NCI-H2081 (cell line): ENCODE data around the gene ZNF276.
"Not testable (repeated sequence)": the region's sequence is repeated elsewhere in the genome, so short reads cannot be mapped to it uniquely, and the experiment has no call there.

ENCODE experiments used
- DNase-seq, 2 experiments: peaks; one replicate each; lab custom pipeline; 2025; lab: John Stamatoyannopoulos, UW

Gene ZNF276

DNA sequence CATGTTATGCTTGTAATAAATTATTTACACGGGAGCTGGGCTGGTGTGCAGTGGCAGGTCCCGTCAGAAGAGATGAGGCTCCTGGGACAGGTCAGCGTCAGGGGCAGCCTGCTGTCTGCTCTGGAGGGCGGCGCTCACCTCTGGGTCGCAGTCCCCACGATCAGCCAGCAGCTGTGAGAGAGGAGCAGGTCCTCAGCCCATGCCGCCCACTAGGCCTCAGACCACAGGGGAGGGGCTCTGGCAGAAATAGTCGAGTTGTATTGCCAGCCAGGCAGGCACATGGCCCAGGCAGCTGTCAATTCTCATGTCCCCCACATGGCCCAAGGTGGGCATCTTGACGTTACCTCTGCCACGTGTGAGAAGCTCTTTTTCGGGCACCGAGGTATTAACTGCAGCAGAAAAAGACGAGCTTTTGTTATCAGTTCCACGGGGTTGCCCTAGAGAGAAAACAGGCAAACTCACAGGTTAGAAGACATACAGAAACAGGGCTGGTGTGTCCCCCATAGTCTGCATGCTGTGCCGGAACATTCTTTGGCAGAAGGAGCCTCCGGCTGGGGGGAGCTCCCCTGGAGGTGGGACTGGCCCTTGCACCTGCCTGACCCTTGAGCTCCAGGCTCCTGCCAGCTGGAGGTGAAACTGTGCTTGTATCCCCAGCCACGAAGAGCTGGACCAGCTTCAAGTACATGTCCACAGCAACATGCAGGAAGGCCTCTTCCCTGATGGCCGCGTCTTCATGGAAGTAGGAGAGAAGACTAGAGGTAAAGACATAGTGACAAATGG lies 17.4 kb downstream of the ZNF276 start:
- DNase-seq: no peak

DNA sequence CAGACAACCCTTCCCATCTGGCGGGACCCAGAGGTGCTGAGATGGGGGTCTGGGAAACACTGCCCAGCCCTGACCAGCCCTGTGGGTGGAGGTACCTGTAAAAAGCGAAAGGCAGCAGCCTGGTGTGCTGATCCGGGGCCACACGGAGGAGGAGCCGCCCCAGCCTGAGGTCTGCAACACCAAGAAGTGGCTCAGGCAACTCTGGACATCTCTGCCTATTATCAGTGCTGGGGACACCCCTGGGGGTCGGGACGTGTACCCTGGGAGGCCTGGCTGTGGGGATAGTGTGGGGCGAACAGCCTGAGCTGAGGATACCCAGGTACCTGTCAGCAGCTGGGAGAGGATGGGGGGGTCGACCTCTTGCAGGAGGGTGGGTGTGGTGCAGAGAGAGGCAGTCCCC lies 18.0 kb downstream of the ZNF276 start:
- DNase-seq: no peak

DNA sequence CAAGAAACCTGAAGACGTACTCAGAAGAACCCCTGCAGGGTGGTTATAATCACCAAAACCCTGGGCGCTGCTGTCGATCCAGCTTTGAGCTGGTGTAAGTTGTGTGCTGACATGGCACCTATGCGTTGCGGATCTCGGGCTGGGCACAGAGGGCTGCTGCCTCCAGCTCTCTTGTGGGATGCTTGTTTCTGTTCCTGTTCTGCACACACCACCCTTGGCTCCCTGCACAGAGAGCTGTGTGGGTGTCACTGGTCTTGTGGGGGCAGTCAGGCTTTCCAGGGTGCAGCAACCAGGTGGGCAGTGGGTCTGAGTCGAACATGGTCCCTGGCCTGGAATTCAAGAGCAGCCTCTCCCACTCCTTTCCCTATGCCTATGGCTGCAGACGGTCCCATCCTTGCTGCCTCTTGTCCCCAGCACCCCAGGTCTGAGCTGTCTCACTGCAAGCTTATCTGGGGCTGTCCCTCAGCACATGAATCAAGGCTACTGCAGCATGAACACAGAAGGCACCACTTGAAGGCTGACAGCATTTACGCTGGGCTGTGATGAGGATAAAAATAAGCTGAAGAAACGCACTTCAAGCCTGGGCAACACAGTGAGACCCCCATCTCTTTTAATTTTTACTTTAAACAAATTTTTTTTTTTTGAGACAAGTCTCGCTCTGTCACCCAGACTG lies 20.1 kb downstream of the ZNF276 start:
- no peak for DNase-seq

DNA sequence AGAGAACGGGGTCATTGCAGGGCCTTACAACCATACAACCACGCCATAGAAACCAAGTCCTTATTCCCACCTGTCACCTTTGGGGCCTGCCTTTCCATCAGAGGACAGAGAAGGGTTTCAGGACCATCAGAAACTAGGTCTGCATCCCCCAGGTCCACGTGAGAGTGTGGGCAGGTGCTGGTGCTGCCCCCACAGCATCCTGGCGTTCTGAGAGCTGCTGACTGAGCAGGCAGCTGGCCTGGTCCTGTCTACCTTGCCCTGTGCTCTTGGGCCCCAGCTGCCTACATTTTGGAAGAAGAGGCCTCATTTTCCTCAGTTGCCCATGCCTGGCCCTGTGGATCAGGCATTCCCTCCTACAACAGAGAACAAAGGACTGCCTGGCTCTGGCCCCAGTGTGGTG lies 21.6 kb downstream of the ZNF276 start:
- no peak for DNase-seq

DNA sequence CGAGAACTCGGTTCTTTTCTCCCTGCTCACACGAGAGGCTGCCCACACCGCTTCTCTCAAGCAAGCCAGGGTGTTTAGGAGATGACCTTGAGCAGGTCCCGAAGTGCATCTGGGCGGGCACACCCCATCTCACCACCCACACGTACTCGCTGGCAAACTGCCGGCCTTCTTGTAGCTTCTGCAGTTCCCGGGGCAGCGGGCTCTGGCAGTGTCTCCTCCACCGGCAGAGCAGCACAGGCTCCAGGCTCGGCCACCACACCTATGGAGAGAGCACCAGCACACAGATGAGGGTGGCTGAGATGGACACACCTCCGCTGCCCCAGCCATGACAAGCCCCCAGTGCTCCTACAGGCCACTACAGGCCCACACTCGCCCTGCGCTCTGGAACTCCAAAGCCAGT lies 23.5 kb downstream of the ZNF276 start:
- DNase-seq: no peak

DNA sequence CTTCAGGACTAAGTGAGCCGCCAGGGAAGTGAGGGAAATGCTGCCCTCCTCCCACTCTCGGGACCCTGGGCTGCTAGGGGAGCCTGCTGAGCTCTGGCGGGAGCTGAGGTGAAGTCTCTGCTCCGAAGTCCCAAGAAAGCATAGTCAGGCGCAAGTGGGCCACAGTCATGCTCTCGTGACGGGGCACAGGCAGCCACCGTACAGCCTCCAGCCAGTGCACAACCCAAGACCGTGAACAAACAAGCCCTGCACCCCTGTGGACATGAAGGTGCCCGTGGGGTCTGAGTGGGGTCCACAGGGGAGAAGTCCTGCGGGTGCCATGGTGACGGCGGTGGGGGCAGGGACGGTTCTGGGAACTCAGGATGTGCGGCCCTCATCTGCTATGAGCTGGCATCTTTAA lies 24.7 kb downstream of the ZNF276 start:
- DNase-seq: no peak

DNA sequence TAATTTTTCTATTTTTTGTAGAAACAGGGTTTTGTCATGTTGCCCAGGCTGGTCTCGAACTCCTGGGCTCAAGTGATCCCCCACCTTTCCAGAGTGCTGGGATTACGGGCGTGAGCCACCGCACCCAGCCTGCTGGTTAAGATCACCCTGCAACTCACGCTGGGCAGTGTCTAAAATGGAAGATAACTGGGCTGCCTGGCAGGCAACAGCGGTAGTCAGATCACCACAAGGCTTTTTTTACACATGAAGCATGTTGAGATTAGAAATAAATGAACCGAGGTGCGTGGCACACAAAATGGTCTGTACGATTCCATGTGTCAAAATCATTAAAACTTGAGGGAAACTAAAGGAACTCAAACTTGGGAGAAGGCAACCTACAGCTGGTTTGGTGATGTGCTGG lies 26.7 kb downstream of the ZNF276 start:
- no peak for DNase-seq

DNA sequence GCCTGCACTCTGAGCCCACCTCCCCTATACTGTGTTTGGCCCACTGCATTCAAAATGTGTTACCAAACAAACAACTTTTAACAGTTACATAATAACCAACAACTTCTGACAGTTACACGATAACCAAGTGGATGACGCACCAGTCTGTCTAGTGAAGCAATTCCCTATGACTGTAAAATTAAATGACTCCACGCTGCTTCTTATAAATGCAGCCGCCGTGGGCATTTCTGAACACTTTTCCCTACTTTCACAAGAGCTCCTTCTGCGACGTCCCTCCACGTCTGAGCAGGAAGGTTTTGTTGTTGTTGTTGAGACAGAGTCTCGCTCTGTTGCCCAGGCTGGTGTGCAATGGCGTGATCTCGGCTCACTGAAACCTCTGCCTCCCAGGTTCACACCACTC lies 27.6 kb downstream of the ZNF276 start:
- DNase-seq: no peak

DNA sequence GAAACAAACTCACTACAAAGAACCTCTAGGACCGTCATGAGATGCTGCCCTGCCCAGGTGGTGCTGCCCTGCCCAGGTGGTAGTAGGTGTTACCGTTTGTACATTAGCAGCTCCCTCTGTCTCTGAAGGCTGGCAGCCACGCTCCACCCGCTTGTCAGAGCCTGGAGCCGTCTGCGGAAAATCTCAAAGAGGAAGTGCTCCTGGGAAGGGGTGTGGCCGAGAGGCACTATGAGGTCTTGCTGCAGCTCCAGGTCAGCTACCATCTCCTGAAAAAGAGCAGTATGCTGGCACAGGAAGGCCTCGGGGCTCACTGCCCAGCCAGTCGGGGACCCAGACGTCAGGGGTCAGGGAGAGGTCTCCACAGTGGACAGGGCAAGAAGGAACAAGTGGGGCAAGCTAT lies 28.3 kb downstream of the ZNF276 start:
- no peak for DNase-seq

DNA sequence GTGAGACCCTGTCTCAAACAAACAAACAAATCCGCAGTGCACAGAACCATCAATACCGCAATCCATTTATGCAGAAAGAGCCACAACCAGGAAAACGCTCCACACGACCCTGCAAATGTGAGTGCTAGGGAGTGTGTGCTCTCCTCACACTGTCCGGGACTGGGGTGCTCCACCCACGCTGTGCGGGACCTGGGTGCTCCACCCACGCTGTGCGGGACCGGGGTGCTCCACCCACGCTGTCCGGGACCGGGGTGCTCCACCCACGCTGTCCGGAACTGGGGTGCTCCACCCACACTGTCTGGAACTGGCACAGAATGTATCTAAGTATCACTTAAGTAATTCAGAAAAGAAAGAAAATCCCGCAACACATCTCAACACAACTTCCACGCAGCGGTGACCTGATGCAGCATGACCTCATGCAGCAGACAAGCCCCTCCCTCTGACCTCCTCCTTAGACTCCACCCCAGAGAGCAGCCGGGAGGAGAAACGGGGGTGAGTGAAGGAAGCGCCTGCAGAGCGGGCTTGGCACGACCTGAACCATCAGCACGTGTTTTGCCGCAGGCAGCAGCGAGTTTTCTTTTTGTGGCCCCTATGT lies 38.5 kb downstream of the ZNF276 start:
- DNase-seq: no peak

DNA sequence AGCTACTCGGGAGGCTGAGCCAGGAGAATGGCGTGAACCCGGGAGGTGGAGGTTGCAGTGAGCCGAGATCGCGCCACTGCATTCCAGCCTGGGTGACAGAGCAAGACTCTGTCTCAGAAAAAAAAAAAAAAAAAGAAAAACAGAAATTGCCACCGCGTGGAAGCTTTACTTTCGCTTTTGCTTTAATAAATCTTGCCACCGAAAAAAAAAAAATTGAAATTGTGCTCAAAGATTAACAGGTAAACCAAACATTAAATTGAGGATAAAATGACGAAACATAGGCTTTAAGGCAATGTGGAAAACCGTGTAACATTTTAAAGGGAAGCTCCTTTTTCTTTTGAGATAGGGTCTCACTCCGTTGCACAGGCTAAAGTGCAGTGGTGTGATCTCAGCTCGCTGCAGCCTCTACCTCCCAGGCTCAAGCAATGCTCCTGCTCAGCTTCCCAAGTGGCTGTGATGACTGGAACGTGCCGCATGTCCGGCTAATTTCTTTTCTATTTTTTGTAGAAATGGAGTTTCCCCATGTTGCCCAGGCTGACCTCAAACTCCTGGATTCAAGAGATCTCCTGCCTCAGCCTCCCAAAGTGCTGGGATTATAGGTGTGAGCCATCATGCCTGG lies 40.1 kb downstream of the ZNF276 start:
- DNase-seq: no peak

DNA sequence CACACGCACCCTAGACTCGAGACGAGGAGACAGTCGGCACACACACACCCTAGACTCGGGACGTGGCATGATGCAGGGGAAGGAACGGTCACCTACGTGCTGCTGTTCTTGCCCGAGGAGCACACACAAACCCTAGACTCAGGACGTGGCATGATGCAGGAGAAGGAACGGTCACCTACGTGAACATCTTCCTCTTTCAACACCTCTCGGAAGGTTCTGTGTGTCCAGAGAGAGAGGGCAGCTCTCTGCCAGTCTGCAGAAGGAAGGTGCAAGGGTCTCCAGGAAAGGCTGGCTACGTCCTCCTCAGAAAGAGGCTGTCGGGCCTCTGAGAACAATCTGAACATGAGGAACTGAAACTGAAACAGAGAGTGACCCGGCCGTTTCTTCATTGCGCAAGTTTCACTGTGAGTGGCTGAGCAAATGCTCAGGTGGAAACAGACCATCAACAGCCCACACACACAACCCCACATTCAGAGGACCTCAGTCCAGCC lies 43.4 kb downstream of the ZNF276 start:
- no peak for DNase-seq

DNA sequence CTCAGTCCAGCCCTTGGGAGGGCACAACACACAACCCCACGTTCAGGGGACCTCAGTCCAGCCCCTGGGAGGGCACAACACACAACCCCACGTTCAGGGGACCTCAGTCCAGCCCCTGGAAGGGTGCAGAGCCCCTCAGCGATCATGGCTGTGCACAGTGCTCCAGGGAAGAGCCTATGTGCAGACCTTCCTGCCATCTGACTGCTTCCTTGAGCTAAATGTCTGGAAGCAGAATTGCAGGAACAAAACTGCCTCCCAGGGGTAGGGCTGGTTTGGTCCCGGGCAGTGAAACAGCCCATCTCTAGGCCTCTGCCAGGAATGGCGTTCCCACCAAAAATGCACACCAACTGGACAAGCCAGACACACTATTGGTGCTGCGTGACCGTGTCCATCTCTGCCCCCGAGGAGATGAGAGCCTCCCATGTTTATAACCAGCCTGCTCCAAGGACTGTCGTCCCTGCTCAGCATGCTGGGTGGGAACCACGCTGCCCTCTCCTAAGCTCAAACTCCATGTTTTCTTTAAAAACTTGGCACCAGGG lies 44.0 kb downstream of the ZNF276 start:
- no peak for DNase-seq

DNA sequence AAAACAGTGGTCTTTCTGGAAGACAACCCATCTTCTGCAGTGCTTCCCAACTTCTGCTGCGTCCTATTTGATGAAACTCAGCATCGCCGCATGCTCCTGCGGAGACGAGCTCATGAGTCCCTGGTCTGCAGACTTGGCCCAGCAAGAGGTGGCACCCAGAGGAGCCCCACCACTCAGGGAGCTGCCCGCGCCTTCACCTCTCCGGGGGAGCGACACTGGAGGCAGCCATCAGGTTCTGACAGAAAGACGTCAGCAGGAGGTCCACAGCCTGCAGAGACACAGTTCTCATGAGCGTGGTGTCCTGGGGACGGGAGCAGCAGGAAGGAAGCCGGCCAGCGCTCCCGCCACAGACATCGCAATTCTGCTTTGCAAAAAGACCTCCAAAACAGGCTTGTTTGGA lies 49.0 kb downstream of the ZNF276 start:
- no peak for DNase-seq

DNA sequence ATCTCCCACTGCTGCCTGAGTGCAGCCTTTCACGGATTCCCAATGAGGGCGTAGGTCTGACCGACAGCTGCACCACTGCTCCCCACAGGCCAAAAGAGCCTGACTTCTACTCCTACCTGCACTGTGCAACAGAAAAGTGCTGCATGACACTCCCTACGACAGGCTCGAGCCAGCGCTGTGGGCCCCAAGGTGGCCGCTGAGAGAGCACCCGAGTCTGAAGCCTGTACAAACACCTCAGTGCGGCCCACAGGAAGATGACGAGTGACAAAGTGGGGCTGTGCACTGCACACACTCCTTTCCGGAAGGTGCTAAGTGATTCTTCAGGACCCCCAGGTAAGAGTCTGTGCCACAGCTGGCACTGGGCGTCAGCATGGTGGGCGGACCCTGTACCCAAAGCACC lies 53.9 kb downstream of the ZNF276 start:
- DNase-seq: no peak

DNA sequence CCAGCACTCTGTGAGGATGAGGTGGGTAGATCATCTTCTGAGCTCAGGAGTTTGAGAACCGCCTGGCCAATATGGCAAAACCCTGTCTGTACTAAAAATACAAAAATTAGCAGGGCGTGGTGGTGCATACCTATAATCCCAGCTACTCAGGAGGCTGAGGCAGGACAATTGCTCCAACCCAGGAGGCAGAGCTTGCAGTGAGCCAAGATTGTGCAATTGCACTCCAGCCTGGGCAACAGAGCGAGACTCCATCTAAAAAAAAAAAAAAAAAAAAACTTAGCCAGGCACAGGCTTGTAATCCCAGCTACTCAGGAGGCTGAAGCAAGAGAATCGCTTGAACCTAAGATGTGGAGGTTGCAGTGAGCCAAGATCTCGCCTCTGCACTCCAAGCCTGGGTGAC lies 56.9 kb downstream of the ZNF276 start:
- DNase-seq: not testable (repeated sequence)

DNA sequence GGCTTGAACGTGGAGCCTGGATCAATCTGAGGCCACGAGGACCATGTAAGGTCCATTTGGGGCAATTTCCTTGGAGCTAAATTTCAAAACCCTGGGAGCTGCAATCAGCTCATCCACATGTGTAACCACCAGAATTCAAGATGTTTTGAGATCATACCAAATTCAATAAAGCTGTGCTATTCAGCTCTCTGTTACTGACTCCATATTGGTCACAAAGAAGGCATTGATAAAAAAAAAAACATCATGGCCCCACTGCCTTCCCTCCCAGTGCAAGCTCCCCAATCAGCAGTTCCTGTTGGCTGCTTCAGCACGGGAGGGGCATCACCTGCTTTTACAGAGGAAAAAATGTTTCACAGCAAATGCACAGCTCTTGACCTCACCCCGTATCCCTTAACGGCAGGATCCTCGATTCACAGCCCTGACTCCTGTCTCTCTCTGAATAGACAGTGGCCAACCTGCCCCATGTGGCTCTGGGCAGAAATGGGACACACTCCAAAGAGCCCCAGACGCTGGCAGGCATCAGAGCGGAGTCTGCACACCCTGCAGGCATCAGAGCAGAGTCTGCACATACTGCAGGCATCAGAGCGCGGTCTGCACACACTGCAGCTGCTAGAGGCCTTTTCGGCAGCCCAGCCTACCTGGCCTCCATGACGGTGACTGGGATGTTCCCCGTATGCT lies 58.0 kb downstream of the ZNF276 start:
- DNase-seq: no peak

DNA sequence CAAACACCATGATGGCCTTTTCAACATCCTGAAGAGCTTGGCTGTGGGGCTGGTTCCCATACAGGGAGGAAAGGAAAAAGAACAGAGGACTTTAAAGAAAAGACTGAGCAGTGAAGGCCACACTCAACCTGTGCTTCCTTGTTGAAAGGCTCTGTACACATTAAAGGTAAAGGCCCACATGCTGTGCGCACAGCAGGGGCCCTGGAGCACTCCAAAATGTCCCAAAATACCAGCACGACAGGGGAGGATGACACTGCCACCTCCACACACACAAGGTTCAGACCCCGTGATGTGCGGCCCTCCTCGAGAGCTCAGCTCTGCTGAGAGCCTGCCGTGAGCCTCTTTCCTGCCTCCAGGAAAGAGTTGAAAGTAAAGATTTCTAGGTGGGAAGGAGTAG lies 58.6 kb downstream of the ZNF276 start:
- no peak for DNase-seq

DNA sequence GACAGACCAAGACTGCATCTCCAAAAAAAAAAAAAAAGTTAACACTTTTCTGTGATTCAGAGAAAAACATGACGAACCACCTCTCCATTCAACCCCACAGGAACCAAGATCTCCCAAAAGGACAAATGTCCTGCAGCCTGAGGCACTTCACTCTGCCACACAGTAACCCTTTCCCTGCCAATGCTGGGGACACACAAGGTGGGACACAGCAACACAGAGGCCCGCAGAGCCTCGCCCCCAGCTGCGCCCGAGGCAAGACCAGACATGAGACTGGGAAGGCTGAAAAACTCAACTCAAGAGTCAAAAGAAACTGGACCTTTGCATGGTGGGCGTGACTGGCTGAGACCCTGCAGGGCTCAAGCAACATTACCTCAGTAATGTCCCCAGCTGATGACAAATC lies 61.2 kb downstream of the ZNF276 start:
- no peak for DNase-seq

DNA sequence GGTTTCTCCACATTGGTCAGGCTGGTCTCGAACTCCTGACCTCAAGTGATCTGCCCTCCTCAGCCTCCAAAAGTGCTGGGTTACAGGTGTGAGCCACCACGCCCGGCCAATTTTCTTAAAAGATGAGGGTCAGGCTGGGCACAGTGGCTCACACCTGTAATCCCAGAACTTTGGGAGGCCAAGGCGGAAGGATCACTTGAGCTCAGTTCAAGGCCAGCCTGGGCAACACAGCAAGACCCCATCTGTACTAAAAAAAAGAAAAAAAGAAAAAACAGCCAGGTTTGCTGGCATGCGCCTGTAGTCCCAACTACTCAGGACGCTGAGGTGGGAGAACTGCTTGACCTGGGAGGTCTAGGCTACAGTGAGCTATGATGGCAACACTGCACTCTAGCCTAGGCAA lies 62.6 kb downstream of the ZNF276 start:
- DNase-seq: not testable (repeated sequence)

DNA sequence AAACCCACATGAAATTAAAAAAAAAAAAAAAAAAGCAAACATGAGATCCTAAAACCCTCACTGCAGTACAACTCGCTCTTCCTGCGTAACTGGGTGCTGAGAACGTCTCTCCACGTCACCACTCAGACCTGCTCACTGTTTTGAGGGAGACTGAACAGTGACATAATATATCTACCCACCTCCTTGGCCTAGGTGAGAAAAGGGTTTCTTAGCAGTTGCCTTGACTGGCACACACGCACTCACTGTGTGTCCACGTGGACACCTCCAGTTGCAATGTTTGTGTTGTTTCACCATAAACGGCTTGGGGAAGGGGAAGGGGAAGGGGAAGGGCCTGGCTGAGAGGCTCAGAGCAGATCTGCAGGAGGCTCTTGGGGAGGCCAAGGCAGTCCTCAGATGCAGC lies 63.1 kb downstream of the ZNF276 start:
- DNase-seq: no peak
